SU-DHL-6 (cell line): ENCODE measurements around the gene SLC39A5.

ENCODE experiments used
- EZH2phosphoT487 ChIP-seq: fragments of 200-600 bp; sonication (generic), shearing (Covaris generic); conservative IDR thresholded peaks from 2 replicates; pipeline ENCODE4 v1.6.1; 2018; ENCODE audit warnings: mild to moderate bottlenecking, antibody characterized with exemption, low read length, moderate library complexity, mixed read lengths
- TF ChIP-seq, protein P1 (sequence below): fragments of 200-600 bp; sonication (generic); IDR thresholded peaks from one replicate; pipeline ENCODE4 v1.5.1; 2017; ENCODE audit warnings: antibody characterized with exemption, mild to moderate bottlenecking, low read length, moderate library complexity; ENCODE audit not compliant: insufficient read depth, poor library complexity, severe bottlenecking

DNA sequence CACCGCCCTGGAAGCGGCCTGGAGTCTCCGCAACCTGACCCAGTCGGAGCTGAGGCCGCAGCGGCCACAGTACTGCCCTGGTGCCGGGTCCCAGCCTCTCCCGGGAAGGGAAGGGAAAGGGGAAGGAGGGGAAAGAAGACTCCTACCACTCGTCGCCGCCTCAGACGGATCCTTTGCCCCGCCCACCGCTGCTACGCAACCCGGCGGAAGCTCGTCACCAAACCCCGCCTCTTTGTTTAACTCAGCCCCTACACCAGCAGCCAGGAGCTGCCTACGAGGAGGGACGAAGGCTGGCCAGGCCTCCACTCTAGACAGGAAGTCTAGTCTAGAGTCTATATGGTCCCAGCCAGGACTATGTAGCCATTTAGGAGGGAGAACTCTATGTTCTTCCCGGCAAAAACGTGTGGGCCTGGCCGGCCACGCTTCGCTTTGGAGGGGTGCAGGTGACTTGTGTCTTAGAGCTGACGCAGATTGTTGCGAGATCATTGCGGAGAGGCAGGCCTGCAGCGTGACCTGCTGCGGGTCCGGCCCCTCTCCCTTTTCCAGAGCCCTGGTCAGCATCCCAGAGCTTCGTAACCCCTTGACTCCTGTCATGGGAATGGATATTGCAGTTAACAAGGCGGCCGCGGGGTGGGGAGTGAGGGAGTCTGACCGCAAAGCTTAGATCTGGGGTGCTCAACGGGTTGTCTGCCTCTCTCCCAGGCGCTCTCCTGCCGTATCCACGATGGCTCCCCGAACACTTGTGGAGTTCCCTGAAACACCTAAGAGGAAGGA, 7.9 kb upstream of the SLC39A5 start, which contains the start of gene RNF41:
- TF ChIP-seq, protein P1, sequence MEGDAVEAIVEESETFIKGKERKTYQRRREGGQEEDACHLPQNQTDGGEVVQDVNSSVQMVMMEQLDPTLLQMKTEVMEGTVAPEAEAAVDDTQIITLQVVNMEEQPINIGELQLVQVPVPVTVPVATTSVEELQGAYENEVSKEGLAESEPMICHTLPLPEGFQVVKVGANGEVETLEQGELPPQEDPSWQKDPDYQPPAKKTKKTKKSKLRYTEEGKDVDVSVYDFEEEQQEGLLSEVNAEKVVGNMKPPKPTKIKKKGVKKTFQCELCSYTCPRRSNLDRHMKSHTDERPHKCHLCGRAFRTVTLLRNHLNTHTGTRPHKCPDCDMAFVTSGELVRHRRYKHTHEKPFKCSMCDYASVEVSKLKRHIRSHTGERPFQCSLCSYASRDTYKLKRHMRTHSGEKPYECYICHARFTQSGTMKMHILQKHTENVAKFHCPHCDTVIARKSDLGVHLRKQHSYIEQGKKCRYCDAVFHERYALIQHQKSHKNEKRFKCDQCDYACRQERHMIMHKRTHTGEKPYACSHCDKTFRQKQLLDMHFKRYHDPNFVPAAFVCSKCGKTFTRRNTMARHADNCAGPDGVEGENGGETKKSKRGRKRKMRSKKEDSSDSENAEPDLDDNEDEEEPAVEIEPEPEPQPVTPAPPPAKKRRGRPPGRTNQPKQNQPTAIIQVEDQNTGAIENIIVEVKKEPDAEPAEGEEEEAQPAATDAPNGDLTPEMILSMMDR, result no peak
- TF ChIP-seq EZH2phosphoT487, result no peak
